ENCODE data around the gene FBXO38. TPM values are rescaled to one million over a fixed set of nuclear protein-coding genes. Genes with fewer than 3 reads are reported as not detected.

The FBXO38 gene
- total and polyA plus RNA-seq, 2 donors (not counting 1 experiment from before 2014, with no cell fraction given): 14.4 to 97.0 TPM

GRCh38 chr5:148395031-148395430, 11.3 kb downstream of the FBXO38 start:
- intact Hi-C loops (cut with micrococcal nuclease): no loop called here
- TF ChIP-seq EZH2 (IDR thresholded peaks at IDR 0.05; ENCODE audit: borderline replicate concordance, insufficient read depth, low read depth, low read length, poor library complexity, severe bottlenecking) (no peak), CTCF (IDR thresholded peaks at IDR 0.05) (no peak)
- peaks cover 35% of the 10 kb centered on the region for H4K20me1 ChIP-seq (ENCODE audit: control insufficient read depth, insufficient read depth, low read length, poor library complexity, severe bottlenecking)
- H2AFZ ChIP-seq (ENCODE audit: insufficient read depth, low read depth, low read length, poor library complexity, severe bottlenecking): no peak overlapping the region
- H3K9me3 ChIP-seq (ENCODE audit: control extremely low read depth in 1 of 3, control insufficient read depth in 2 of 3, insufficient read depth in 1 of 3, low read length in 2 of 3): no peaks in the 10 kb centered on the region
- peaks cover 52% of the 10 kb centered on the region for H3K79me2 ChIP-seq (ENCODE audit: control insufficient read depth, insufficient read depth, low read length)
- no peak overlapping the region for H3K4me2 ChIP-seq (replicated peaks; ENCODE audit: low read depth, low read length, poor library complexity, severe bottlenecking)
- POLR2A ChIA-PET: no interaction called here
- CTCF ChIA-PET: no interaction called here
- no peaks in the 10 kb centered on the region for H3K27me3 ChIP-seq (replicated peaks in 1 of 4; ENCODE audit: control extremely low read depth in 1 of 4, control insufficient read depth in 3 of 4, insufficient read depth in 4 of 4, low read length in 3 of 4)
- no peak for ATAC-seq (ENCODE audit: low read depth)
- H3K4me3 ChIP-seq (ENCODE audit: control extremely low read depth in 1 of 5, extremely low read depth in 1 of 5, insufficient read depth in 1 of 5, low read depth in 2 of 5, low read length in 4 of 5): no peak overlapping the region
- Mint-ChIP-seq H3K4me1 (peaks cover 24% of the 10 kb centered on the region), H3K27me3 (no peaks in the 10 kb centered on the region), H3K4me3 (no peak overlapping the region), H3K9me3 (ENCODE audit: insufficient read depth) (no peaks in the 10 kb centered on the region), H3K27ac (no peak overlapping the region)
- no peaks in the 10 kb centered on the region for H3K4me1 ChIP-seq (ENCODE audit: control insufficient read depth in 2 of 2, insufficient read depth in 2 of 2, low read length in 2 of 2)
- peaks cover 10 to 48% of the 10 kb centered on the region in 2 experiments for H3K36me3 ChIP-seq (replicated peaks in 1 of 2; ENCODE audit: control extremely low read depth in 1 of 2, control insufficient read depth in 1 of 2, extremely low read depth in 1 of 2, insufficient read depth in 2 of 2, low read length in 1 of 2)
- H3K9ac ChIP-seq (ENCODE audit: low read length): no peak overlapping the region
- WGBS (ENCODE audit: insufficient coverage): 100% methylated on average over 1 of the region's 2 CpGs
- H3K27ac ChIP-seq (ENCODE audit: low read length in 2 of 2): no peak overlapping the region
- no peak for DNase-seq

- intact Hi-C loops (cut with micrococcal nuclease): no loop called here
- no peak overlapping the region for H3K9ac ChIP-seq (ENCODE audit: low read length)
- Mint-ChIP-seq H3K27ac (no peak overlapping the region), H3K9me3 (ENCODE audit: insufficient read depth) (no peaks in the 10 kb centered on the region), H3K4me1 (peaks cover 22% of the 10 kb centered on the region), H3K27me3 (no peaks in the 10 kb centered on the region), H3K4me3 (no peak overlapping the region)
- WGBS (ENCODE audit: insufficient coverage): no CpG with 5 or more reads among the region's 3 CpGs
- peaks cover 19 to 60% of the 10 kb centered on the region in 2 experiments for H3K36me3 ChIP-seq (replicated peaks in 1 of 2; ENCODE audit: control extremely low read depth in 1 of 2, control insufficient read depth in 1 of 2, extremely low read depth in 1 of 2, insufficient read depth in 2 of 2, low read length in 1 of 2)
- TF ChIP-seq EZH2 (IDR thresholded peaks at IDR 0.05; ENCODE audit: borderline replicate concordance, insufficient read depth, low read depth, low read length, poor library complexity, severe bottlenecking): no peak
- TF ChIP-seq CTCF (IDR thresholded peaks at IDR 0.05): no peak
- H2AFZ ChIP-seq (ENCODE audit: insufficient read depth, low read depth, low read length, poor library complexity, severe bottlenecking): no peak overlapping the region
- peaks cover 5% of the 10 kb centered on the region for H4K20me1 ChIP-seq (ENCODE audit: control insufficient read depth, insufficient read depth, low read length, poor library complexity, severe bottlenecking)
- DNase-seq (no peak), ATAC-seq (ENCODE audit: low read depth) (no peak)
- H3K4me1 ChIP-seq (ENCODE audit: control insufficient read depth in 2 of 2, insufficient read depth in 2 of 2, low read length in 2 of 2): peaks cover 6 to 15% of the 10 kb centered on the region in 2 donors
- H3K79me2 ChIP-seq (ENCODE audit: control insufficient read depth, insufficient read depth, low read length): peaks cover 29% of the 10 kb centered on the region
- H3K27me3 ChIP-seq (replicated peaks in 1 of 4; ENCODE audit: control extremely low read depth in 1 of 4, control insufficient read depth in 3 of 4, insufficient read depth in 4 of 4, low read length in 3 of 4): no peaks in the 10 kb centered on the region
- CTCF ChIA-PET: interaction anchor here (0.9 kb wide), 1 partner anchor 9 kb away, joined by 3 read pairs; no protein-coding TSS in a partner anchor
- no peak overlapping the region for H3K27ac ChIP-seq (ENCODE audit: low read length in 2 of 2)
- H3K4me2 ChIP-seq (replicated peaks; ENCODE audit: low read depth, low read length, poor library complexity, severe bottlenecking): no peak overlapping the region
- POLR2A ChIA-PET: no interaction called here
- H3K9me3 ChIP-seq (ENCODE audit: control extremely low read depth in 1 of 3, control insufficient read depth in 2 of 3, insufficient read depth in 1 of 3, low read length in 2 of 3): no peaks in the 10 kb centered on the region
- no peak overlapping the region for H3K4me3 ChIP-seq (ENCODE audit: control extremely low read depth in 1 of 5, extremely low read depth in 1 of 5, insufficient read depth in 1 of 5, low read depth in 2 of 5, low read length in 4 of 5)
Observed at GRCh38 chr5:148397968-148398595, 14.3 kb downstream of the FBXO38 start.
